NCI-H2081 (cell line): Measurements from ENCODE around the gene UBL3.

ENCODE experiments used
- DNase-seq, 2 experiments: peaks; one replicate each; lab custom pipeline; 2025; lab: John Stamatoyannopoulos, UW

Gene UBL3

DNA sequence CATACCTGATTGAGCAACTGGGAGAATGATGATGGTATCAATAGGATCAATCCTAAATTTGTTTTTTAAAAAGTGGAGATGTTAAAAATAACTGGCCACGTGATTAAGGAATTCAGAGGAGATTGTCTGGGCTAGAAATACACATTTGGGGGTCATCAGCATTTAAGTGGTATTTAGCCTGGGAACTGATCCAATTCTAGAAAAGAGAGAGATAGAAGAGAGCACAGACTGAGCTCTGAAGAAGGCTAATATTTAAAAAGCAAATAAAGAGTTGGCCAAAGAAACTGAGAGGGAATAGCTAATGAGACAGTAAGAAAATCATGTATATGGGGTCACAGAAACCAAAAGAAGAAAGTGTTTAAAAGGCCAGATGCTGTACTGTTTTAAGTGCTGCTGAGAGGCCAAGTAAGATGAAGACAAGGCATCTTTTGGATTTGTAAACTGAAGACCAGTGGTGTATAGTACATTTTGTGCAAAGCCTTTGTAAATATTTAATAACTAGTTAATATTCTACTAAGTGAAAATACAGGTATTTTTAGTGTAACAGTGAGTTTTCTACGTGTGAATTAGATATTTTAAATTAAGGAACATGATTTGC lies 40.2 kb downstream of the UBL3 start:
- DNase-seq = no peak

DNA sequence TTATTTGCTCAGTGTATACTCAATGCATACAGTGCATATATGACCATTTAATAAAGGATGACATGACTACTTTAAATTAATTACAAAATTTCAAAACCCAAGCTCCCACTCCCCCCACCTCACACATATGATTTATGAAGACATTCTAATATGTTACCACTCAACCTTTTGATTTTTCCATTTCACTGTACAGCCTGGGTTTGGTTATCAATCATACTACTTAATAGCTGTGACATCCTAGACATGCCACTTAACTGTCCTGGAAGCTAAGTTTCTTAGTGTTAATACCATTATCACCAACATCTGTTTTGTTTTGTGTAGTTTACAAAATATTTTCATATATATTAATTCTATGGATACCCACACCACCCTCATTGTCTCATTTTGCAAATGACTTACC lies 42.2 kb downstream of the UBL3 start:
- DNase-seq = no peak

DNA sequence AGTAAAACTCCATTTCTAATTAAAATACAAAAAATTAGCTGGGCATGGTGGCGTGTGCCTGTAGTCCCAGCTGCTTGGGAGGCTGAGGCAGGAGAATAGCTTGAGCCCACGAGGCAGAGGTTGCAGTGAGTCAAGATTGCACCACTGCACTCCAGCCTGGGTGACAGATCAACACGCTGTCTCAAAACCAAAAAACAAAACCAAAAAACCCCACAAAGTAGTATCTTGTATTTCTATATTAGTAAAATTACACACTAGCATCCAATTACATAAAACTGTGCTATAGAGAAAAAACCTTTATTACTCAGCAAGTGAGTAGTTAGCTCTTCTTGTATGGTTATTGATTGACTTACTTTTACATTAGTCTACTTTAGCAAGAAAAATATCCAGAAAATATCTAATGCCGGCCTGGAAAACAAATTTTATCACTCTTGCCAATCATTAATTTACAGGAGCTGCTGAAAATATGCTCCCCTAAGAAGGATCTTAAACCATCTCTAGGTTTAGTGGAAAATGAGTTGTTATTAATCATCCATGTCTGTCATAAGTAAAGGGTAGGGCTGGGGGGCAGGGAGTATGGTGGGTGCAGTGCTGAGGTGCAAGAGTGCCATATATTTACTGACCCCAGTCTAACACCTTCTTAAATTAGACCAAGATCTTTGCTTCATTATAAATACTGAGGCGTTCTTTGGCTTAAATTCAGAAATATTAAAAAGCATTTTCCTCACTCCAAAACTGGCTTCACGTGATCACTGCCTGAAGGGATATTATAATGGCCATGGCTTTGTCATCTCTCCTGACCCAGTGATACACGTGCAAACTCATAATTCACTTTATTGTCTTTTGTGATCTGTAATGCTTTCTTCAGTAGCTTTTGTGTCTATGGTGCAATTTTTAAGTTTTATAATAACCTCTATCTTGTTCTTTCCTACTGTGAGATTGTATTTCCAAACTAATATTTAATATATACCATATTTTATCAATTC lies 44.1 kb downstream of the UBL3 start:
- DNase-seq = no peak

DNA sequence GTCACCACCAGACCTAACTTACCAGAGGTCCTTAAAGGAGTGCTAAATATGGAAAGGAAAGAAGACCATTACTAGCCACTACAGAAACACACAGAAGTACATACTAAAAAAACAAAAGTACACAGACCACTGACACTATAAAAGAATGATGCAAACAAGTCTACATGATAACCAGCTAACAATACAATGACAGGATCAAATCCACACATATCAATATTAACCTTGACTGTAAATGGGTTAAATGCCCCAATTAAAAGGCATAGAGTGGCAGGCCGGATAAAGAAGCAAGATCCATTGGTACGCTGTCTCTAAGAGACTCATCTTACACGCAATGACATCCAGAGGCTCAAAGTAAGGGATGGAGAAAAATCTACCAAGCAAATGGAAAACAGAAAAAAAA lies 47.2 kb downstream of the UBL3 start:
- no peak for DNase-seq

DNA sequence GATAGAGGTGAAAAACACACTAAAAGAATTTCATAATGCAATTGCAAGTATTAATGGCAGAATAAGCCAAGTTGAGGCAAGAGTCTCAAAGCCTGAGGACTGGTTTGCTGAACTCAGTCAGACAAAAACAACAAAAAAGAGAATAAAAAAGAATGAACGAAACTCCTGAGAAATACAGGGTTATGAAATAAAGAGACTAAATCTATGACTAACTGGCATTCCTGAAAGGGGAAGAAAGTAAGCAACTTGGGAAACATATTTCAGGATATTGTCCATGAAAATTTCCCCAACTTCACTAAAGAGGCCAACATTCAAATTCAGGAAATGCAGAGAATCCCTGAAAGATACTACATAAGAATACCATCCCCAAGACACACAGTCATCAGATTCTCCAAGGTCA lies 47.8 kb downstream of the UBL3 start:
- DNase-seq = no peak

DNA sequence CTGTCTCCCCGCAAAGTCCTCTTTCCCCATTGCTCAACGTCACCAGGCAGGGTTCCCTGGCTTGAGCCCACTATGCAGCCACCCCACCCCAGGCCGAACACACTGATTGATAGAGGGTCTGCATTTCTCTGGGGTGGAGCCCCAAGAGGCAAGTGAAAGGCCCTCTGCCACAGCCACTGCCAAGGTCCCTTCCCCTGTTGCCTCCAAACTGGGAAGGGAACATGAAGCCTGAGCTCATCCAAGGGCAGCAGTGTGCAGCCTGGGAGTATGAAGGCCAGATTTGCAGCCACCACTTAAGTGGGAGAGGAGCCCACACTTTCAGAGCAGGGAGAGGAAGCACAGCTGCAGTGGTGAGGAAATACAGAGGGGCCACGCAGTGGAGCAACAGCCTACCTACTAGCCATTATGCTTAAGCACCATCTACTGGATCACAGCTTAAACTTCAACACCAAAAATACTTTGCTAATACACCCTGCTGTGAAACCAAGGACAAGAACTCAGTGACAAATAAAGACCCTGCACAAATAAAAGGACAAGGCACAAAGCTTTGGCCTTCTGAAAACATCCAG lies 48.6 kb downstream of the UBL3 start:
- DNase-seq = no peak

DNA sequence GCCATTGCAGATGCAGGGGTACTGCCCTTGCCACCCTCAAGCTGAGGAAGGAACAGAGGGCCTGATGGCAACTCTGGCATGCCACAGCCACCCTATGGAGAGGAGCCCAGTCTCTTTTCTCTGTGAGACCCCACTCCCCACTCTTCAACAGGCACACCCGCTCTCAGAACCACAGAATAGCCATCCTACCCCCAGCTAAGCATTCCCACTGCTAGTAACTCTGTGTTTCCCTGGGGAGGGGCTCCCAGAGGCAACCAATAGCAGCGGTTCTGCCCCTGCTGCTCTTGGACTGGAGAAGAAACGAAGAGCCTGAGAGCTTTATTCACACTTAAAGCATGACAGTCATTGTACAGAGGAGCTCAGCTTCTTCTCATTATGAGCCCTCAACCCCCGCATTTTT lies 49.3 kb downstream of the UBL3 start:
- no peak for DNase-seq

DNA sequence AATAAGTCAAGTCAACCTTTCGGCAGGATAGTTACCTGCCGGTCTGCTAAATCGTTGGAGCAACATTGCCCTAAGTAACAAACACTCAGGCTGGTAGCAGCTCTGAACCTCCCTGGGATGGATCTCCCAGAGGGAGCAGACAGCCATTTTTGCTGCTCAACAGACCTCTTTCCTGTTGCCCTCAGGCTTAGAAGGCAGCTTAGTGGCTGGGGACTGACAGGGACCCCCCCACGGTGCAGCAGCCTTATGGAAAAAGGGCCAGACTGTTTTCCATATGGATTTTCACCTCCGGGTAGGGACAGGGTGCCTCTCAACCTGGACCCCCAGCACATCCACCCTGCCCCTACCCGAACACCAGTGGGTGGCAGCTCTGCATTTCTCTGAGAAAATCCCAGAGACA lies 49.7 kb downstream of the UBL3 start:
- DNase-seq = no peak

DNA sequence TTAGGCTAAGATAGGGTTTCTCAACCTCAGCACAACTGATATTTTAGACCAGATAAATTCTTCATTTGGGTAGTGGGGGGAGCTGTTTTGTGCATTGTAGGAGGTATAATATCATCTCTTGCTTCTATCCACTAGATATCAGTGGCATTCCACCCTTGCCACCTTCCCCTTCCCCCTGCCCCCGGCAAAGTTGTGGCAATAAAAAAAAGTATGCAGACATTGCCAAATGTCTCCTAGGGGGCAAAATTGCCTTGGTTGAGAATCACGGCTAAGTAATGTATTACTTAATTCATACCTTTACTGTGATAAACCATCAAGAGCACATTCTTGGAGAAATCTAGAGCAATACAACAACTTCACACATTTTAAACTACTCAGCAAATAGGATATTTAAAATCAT lies 51.4 kb downstream of the UBL3 start:
- DNase-seq = no peak

DNA sequence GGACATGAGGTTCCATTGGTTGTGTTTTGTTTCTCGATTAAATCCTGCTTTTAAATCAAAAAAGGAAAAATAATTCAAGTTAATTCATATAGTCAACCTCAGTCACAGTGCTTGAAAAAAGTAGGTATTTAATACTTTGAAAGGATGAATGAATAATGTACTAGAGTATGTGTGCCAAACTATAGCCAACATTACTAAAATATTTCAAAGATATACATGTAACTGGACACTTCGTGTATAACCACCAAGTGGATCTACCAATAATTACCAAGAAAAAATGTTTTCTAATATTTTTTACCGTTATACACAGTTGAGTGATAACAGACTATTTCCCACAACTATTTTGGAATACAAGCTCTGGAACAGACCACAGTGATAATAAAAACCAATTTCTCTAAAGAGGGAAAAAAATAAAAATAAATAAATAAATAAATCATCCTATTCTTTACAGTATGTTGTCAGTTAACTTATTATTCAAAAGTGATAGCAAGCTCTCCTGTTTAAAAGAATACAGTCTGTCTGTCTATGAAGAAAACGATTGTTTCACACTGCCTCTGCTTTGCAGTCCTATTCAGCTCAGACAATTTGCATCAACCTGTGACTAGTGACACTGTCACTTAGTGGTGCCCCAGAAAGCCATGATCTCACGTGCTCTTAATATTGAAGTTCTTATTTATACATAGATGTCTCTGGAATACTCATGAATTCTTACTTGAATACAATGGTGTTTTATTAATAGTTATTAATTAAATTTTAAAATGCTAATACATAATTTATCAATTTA lies 58.2 kb downstream of the UBL3 start:
- no peak for DNase-seq

DNA sequence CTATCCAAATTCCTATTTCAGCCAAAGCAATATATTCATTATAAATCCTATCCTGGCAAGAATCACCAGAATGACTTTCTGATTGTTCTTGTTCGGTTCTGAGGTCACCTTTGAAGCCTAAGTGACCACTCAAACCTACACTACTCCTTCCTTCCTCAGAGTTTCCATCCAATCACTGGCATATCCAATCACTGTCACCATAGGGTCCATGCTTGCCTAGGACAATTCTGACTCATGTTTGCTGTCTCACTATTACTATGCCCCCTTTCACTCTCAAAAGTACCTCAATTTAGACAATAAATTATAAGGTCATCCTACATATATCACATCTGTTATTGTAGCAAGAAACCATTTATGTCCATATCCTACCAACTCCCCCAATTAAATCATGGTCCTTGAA lies 58.9 kb downstream of the UBL3 start:
- DNase-seq = no peak

DNA sequence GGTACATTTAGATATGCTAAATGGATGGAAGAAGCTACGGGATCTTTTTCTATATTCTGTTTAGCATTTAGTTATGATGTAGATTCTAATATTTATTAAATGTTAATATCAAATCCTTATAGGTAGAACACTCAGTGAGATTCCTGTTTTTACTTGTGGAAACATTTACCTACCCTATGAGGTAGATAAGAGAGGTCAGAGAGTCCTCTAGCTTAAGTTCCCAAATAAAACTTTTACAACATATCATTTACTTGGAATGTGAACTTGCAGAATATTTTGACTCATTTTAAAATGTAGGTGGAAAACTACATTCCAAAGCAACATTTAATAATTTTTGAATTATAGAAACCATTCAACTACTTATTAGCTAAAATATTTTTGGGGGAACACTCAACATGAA lies 63.7 kb downstream of the UBL3 start:
- no peak for DNase-seq

DNA sequence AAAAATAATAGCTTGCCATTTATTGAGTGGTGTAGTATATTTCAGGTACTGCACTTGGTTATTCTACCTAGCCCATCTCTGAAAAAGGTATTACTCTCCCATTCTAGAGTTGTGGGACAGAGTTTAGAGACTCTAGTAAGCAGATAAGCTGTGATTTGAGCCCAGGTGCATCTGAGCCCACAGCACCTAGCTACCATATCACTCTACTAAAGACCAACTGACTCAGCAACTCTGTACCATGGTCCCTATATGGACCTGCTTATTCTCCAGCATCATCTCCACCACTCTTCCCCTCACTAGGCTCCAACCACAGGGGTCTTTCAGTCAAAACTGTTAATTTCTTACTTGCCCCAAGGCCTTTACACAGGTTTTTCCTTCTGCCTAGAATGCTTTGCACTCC lies 64.4 kb downstream of the UBL3 start:
- no peak for DNase-seq

DNA sequence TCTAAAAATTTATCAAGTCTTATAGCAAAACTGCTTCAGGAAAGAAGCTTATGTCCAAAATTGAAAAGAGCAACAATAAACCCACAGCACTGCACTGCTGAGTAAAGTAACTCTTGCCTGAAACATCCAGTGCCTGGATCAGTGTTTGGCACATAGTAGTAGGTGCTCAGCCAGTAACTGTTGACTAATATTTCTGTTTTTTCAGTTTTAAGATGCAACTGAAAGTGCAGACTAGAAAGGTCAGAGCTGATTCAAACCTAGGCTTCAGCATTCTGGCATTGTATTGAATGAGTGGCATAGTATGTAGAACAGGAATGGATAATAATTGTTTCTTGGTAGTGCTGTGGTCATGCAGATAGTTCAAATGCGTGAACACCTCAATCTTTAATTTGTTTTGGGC lies 67.6 kb downstream of the UBL3 start:
- no peak for DNase-seq

DNA sequence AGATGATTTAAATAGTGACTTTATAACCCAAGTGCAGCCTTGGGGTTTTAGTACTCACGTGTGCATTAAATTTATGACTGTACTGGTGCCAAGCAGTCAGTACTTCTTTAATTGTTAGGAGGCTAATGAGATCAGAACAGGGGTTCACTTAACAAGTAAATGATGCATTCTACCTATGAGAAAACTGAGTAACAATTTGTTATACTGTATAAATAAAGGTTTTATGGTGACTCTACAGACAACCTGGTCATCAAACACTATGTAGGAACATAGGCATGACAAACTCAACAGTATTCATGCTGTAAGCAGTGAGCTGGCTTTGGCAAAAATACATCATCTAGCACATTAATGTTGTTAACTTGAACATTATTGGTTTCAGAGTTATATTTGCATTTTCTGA lies 75.6 kb downstream of the UBL3 start:
- DNase-seq = no peak

DNA sequence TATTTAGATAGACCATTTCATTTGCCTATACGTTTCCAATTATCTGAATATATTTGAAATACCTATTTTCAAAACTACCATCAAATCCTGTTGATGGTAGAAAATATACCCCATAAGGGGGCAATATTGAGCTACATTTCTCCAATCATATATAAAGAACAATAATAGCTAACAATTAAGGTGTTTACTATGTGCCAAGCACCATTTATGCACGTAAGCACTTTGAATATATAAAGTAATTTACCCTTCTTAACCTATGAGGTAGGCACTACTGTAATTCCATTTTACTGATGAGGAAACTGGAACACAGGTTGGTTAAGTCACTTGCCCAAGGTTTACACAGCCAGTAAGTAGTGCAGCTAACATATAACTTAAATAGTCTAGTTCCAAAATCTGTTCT lies 79.2 kb downstream of the UBL3 start:
- DNase-seq = peak; percentile 41 to 52

DNA sequence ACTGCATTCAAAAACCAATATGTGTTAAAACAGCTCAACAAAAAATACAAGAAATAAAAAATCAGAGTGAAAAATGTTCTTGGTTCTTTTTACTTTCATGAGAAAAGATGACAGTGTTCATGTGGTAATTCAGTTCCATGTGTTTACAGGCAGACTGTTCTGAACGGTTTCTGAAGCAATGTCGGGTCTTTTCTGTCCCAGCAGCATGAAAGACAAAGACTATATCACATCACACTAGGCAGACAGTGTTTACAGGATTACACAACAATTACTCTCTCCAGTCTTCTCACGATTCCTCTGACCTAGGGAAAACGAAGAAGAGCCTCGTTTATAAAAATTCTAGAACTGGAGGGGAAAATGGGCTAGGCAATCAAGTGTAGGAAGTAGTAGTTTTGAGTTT lies 83.4 kb downstream of the UBL3 start:
- DNase-seq = no peak

DNA sequence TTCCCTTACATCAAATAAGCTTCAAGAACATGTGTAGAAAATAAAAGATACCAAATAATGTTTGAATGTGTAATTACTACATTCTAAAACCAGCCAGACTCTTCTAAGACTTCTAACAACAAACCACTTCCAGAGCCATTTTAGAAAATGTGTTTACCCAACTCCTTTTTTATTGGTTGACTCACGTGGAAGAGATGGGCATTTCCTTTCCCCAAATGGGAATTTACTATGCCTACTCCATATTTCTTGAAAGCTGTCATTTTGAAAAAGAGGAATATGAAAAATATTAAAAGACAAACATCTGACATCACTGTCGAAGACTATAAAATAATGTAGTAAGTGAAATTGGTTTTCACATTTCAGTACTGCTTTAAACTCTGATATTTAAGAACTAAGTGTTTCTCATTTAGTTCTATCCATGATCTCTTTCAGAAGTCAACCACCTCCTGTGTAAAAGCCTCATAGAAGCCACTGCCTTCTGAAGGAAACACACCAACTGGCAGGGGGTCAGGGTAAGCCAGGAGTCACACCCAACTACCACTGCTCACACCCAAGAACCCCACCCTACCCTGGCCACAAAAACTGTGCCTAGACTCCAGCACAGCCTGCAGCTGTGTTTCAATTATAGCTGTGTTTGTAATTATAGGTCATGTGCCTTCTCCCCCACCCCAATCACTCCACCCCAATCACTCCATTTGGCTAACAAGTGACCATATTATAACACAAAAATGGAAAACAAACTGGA lies 86.8 kb downstream of the UBL3 start:
- peak in 1 of 2 experiments; percentile 29 for DNase-seq

DNA sequence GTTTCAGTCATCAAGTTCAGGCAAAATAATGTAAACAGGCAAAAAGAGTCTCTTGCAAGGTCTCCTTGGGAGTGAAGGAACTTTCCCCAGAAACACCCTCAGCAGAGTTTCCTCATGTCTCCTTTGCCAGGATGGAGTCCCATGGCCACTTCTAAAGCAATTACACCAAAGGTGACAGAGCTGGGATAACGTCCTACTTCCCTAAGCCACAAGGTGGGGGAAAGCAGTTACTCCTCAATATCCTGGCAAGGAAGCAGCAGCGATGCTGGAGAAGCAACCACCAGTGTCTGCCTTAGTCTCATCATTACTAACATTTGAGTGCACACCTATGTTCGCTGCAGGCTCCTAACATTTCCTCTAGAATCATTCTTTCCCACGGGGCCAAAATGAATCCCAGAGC lies 88.6 kb downstream of the UBL3 start:
- no peak for DNase-seq

DNA sequence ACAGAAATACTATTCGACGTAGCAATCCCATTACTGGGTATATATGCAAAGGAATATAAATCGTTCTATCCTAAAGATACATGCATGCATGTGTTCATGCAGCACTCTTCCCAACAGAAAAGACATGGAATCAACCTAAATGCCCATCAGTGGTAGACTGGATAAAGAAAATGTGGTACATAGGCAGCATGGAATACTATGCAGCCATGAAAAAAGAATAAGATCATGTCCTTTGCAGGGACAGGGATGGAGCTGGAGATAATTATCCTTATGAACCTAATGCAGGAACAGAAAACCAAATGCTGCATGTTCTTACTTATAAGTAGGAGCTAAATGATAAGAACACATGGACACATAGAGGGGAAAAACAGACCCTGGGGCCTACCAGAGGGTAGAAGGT lies 89.3 kb downstream of the UBL3 start:
- DNase-seq = no peak

DNA sequence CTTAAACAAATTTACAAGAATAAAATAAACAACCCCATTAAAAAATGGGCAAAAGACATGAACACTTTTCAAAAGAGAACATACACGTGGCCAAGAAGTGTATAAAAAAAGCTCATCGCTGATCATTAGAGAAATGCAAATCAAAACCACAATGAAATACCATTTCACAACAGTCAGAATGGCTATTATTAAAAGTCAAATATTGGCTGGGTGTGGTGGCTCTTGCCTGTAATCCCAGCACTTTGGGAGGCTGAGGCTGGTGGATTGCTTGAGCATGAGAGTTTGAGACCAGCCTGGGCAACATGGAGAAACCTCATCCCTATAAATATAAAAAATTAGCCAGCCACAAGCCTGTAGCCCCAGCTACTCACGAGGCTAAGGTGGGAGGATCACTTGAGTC lies 89.9 kb downstream of the UBL3 start:
- no peak for DNase-seq
